ENCODE data around the gene SLC12A2.

DNA sequence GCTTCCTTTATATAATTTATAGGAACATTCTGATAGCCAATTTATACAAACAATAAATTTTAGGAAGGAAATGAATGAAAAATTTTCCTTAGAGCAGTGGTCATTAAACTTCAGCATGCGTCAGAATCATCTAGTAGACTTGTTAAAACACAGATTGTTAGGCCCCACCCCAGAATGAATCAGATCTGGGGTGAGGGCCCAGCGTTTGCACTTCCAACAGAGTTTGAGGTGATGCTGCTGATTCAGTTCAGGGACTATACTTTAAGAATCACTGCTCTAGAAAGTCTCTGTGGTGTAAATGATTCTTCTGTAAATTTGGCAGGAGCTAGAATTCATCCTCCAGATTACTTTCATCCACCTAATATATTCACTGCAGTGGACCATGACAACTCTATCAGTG lies 80.4 kb downstream of the SLC12A2 start:
- TF ChIP-seq EGR1 (IDR thresholded peaks at IDR 0.05) (no peak), YY1 (IDR thresholded peaks at IDR 0.05; ENCODE audit: low read depth) (no peak), TAF1 (IDR thresholded peaks at IDR 0.05; ENCODE audit: low read depth) (no peak), EP300 (IDR thresholded peaks at IDR 0.05; ENCODE audit: borderline replicate concordance) (no peak)
- TF ChIP-seq, protein P1, sequence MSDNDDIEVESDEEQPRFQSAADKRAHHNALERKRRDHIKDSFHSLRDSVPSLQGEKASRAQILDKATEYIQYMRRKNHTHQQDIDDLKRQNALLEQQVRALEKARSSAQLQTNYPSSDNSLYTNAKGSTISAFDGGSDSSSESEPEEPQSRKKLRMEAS (IDR thresholded peaks at IDR 0.05) = no peak
- TF ChIP-seq, protein P2, sequence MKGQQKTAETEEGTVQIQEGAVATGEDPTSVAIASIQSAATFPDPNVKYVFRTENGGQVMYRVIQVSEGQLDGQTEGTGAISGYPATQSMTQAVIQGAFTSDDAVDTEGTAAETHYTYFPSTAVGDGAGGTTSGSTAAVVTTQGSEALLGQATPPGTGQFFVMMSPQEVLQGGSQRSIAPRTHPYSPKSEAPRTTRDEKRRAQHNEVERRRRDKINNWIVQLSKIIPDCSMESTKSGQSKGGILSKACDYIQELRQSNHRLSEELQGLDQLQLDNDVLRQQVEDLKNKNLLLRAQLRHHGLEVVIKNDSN (IDR thresholded peaks at IDR 0.05) = no peak

All from Ishikawa (cell line).